MCF 10A (cell line): ENCODE measurements around the gene CCDC57. TPM values are rescaled to one million over a fixed set of nuclear protein-coding genes. Genes with fewer than 3 reads are reported as not detected.

Source experiments
- BruUV-seq: library from RNA; stranded (reverse); fragments of 400-500 nt; replicated peaks from 2 replicates; lab custom pipeline; 2021; lab: Mats Ljungman, UMichigan
- CTCF ChIA-PET: fragments of 300-600 bp; sonication (Branson Sonifier 250); formaldehyde crosslinking; extraction: SDS; loops from one replicate; lab custom pipeline; 2021; ENCODE audit warnings: antibody characterized with exemption, inconsistent platforms; lab: Yijun Ruan, JAX
- POLR2A ChIA-PET: fragments of 300-600, 350-650 bp; sonication (Branson Sonifier 250); formaldehyde crosslinking; extraction: SDS; loops from one replicate; lab custom pipeline; 2020; ENCODE audit warnings: antibody characterized with exemption, inconsistent platforms; lab: Yijun Ruan, JAX
- DNase-seq: peaks from one replicate; pipeline ENCODE4 v3.0.0-alpha.2; 2018; ENCODE audit not compliant: unreplicated experiment
- H3K27ac Mint-ChIP-seq: one replicate; pipeline ENCODE4 v1.8.0; 2022; ENCODE audit warnings: mild to moderate bottlenecking, low read depth, mixed read lengths; ENCODE audit not compliant: unreplicated experiment
- H3K27me3 Mint-ChIP-seq: one replicate; pipeline ENCODE4 v1.8.0; 2022; ENCODE audit warnings: mixed read lengths; ENCODE audit not compliant: insufficient read depth, unreplicated experiment
- H3K36me3 Mint-ChIP-seq: one replicate; pipeline ENCODE4 v1.8.0; 2022; ENCODE audit warnings: mild to moderate bottlenecking, moderate library complexity, mixed read lengths; ENCODE audit not compliant: insufficient read depth, unreplicated experiment
- H3K4me1 Mint-ChIP-seq: one replicate; pipeline ENCODE4 v1.8.0; 2022; ENCODE audit warnings: mixed read lengths; ENCODE audit not compliant: insufficient read depth, unreplicated experiment
- H3K4me3 Mint-ChIP-seq: one replicate; pipeline ENCODE4 v1.8.0; 2022; ENCODE audit warnings: mild to moderate bottlenecking, moderate library complexity, mixed read lengths; ENCODE audit not compliant: unreplicated experiment
- H3K9me3 Mint-ChIP-seq: one replicate; pipeline ENCODE4 v1.8.0; 2022; ENCODE audit warnings: mixed read lengths; ENCODE audit not compliant: unreplicated experiment
- intact Hi-C: fragments of 100-400 bp; cut with micrococcal nuclease; formaldehyde crosslinking; loops from 2 replicates; pipeline ENCODE4 v1.14.1; 2022
- total RNA-seq: library from RNA; stranded (reverse); gene quantifications from 2 replicates; pipeline ENCODE4 v1.2.3, GENCODE V29; 2022
- TF ChIP-seq, protein P1 (sequence below): fragments of 200-600 bp; IDR thresholded peaks from one replicate; pipeline ENCODE4 v1.8.0; 2022; ENCODE audit warnings: antibody characterized with exemption, mild to moderate bottlenecking; ENCODE audit not compliant: unreplicated experiment

CCDC57 gene
- total RNA-seq, 1 experiment from 2014 or later: 86.8 TPM

DNA sequence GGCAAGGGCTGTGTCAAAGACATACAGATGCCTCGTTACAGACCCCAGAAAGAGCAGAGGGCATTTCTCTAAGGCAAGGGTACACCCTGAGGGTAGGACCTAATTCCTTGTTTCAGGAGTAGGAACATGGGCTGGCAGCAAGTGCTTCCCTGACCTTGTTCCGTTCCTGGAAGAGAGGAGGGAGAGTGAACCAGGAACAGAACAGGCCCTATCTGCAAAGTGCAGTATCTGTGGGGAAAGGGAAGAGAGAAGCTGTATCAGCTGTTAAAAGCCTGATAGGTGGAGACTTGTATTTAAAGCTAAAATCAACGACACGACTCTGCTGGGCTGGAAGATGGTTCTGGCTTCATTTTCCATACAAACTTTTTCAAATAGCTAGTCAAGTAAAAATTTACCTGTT, 88.5 kb downstream of the CCDC57 start:
- CTCF ChIA-PET: interaction anchor here (0.6 to 1.3 kb wide), 2 partner anchors 18 to 154 kb away, joined by 3 read pairs; no protein-coding TSS in a partner anchor
- Mint-ChIP-seq H3K4me3 (no peak overlapping the region), H3K27ac (no peak overlapping the region), H3K9me3 (no peaks in the 10 kb centered on the region), H3K36me3 (peaks cover 38% of the 10 kb centered on the region), H3K27me3 (no peaks in the 10 kb centered on the region), H3K4me1 (no peaks in the 10 kb centered on the region)
- POLR2A ChIA-PET: interaction anchor here (0.6 to 0.7 kb wide), 2 partner anchors 9 to 557 kb away, joined by 3 to 4 read pairs; no protein-coding TSS in a partner anchor
- TF ChIP-seq, protein P1, sequence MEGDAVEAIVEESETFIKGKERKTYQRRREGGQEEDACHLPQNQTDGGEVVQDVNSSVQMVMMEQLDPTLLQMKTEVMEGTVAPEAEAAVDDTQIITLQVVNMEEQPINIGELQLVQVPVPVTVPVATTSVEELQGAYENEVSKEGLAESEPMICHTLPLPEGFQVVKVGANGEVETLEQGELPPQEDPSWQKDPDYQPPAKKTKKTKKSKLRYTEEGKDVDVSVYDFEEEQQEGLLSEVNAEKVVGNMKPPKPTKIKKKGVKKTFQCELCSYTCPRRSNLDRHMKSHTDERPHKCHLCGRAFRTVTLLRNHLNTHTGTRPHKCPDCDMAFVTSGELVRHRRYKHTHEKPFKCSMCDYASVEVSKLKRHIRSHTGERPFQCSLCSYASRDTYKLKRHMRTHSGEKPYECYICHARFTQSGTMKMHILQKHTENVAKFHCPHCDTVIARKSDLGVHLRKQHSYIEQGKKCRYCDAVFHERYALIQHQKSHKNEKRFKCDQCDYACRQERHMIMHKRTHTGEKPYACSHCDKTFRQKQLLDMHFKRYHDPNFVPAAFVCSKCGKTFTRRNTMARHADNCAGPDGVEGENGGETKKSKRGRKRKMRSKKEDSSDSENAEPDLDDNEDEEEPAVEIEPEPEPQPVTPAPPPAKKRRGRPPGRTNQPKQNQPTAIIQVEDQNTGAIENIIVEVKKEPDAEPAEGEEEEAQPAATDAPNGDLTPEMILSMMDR: no peak
- no TSS peak for BruUV-seq
- DNase-seq: no peak
- intact Hi-C loops: no loop called here

- TF ChIP-seq, protein P1: no peak
- Mint-ChIP-seq H3K4me1 (no peaks in the 10 kb centered on the region), H3K36me3 (peaks cover 32% of the 10 kb centered on the region), H3K4me3 (no peak overlapping the region), H3K9me3 (no peaks in the 10 kb centered on the region), H3K27me3 (no peaks in the 10 kb centered on the region), H3K27ac (no peak overlapping the region)
- intact Hi-C loops: no loop called here
- POLR2A ChIA-PET: interaction anchor here (1.2 kb wide), 1 partner anchor 12 kb away, joined by 4 read pairs; no protein-coding TSS in a partner anchor
- no TSS peak for BruUV-seq
- CTCF ChIA-PET: interaction anchor here (0.6 to 1.3 kb wide), 3 partner anchors 9 to 42 kb away, joined by 3 to 4 read pairs (median 4); no protein-coding TSS in a partner anchor
- no peak for DNase-seq
These were observed 90.7 kb downstream of the CCDC57 start for GRCh38 chr17:82121660-82122629.

DNA sequence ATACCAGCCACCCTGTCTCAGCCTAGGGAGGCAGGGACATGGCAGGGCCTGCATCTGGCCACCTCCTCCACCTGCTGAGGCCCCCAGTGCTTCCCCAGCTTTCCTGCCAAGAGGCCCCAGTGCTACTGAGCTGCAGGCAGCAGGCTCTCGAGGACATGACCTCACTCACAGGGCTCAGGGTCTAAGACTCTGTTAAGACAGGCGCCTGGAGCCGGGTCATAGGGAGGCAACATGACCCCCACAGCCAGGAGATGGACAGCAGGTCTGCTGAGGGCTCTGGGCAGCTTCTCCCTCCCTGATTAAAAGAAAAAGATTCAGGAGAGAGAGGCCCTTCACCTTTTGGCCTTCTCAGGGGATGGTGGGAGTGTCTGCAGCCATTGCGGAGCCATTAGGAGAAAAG, 91.4 kb downstream of the CCDC57 start:
- Mint-ChIP-seq H3K27ac (no peak overlapping the region), H3K9me3 (no peaks in the 10 kb centered on the region), H3K4me3 (no peak overlapping the region), H3K27me3 (no peaks in the 10 kb centered on the region), H3K4me1 (no peaks in the 10 kb centered on the region), H3K36me3 (peaks cover 32% of the 10 kb centered on the region)
- CTCF ChIA-PET: interaction anchor here (1.3 kb wide), 1 partner anchor 15 kb away, joined by 3 read pairs; no protein-coding TSS in a partner anchor
- POLR2A ChIA-PET: interaction anchor here (1.2 kb wide), 1 partner anchor 11 kb away, joined by 4 read pairs; no protein-coding TSS in a partner anchor
- TF ChIP-seq, protein P1: no peak
- BruUV-seq: no TSS peak
- no peak for DNase-seq
- intact Hi-C loops: no loop called here

DNA sequence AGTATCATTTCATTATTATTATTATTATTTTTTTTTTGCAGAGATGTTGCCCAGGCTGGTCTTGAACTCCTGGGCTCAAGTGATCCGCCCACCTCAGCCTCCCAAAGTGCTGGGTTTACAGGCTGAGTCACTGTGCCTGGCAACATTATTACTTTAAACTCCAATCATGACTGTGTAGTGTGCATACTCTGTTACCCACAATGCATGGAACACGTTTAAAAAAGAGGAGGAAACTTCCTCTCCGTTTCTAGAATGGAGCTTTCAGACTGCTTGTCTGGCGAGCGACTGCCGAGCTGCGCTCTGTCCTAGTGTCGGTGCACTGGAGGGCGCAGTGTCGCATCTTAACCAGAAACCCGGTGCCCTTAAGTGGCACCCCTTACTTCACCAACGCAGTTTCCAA, 92.5 kb downstream of the CCDC57 start:
- POLR2A ChIA-PET: interaction anchor here (1.1 kb wide), 1 partner anchor 10 kb away, joined by 3 read pairs; no protein-coding TSS in a partner anchor
- CTCF ChIA-PET: no interaction called here
- TF ChIP-seq, protein P1: no peak
- no peak overlapping the region for H3K4me3 Mint-ChIP-seq
- no peak for DNase-seq
- no peak overlapping the region for H3K27ac Mint-ChIP-seq
- intact Hi-C loops: no loop called here
- no peaks in the 10 kb centered on the region for H3K4me1 Mint-ChIP-seq
- H3K27me3 Mint-ChIP-seq: no peaks in the 10 kb centered on the region
- H3K9me3 Mint-ChIP-seq: no peaks in the 10 kb centered on the region
- H3K36me3 Mint-ChIP-seq: peaks cover 28% of the 10 kb centered on the region
- BruUV-seq: no TSS peak
